ELF-1 (cell line): ENCODE measurements around the gene LGSN.
"Not testable (repeated sequence)": the region's sequence is repeated elsewhere in the genome, so short reads cannot be mapped to it uniquely, and the experiment has no call there.

Source experiments
- DNase-seq: peaks from one replicate; pipeline ENCODE4 v3.0.0-alpha.2; 2016; ENCODE audit warnings: low read depth, low spot score

Gene LGSN

GRCh38 chr6:63306420-63306819 lies 13.4 kb downstream of the LGSN start:
- DNase-seq, result no peak

GRCh38 chr6:63305277-63305676 lies 14.5 kb downstream of the LGSN start:
- DNase-seq, result no peak

GRCh38 chr6:63303476-63303875 lies 16.3 kb downstream of the LGSN start:
- DNase-seq, result no peak

- no peak for DNase-seq
These were observed 20.1 kb downstream of the LGSN start for GRCh38 chr6:63299667-63300066.

GRCh38 chr6:63295553-63296194 lies 24.1 kb downstream of the LGSN start:
- no peak for DNase-seq

GRCh38 chr6:63290492-63291058 lies 29.2 kb downstream of the LGSN start:
- DNase-seq, result no peak

- no peak for DNase-seq
These were observed 30.4 kb downstream of the LGSN start for GRCh38 chr6:63289269-63289872.

- DNase-seq, result no peak
These were observed 39.1 kb downstream of the LGSN start for GRCh38 chr6:63280639-63281180.

- DNase-seq, result no peak
These were observed 40.9 kb downstream of the LGSN start for GRCh38 chr6:63278916-63279315.

GRCh38 chr6:63275953-63276352 lies 43.8 kb downstream of the LGSN start:
- no peak for DNase-seq

- DNase-seq, result not testable (repeated sequence)
These were observed 44.9 kb downstream of the LGSN start for GRCh38 chr6:63274795-63275430.

- DNase-seq, result no peak
These were observed 47.4 kb downstream of the LGSN start for GRCh38 chr6:63272397-63272796.

- no peak for DNase-seq
These were observed 50.3 kb downstream of the LGSN start for GRCh38 chr6:63269470-63269869.

- no peak for DNase-seq
These were observed 51.2 kb downstream of the LGSN start for GRCh38 chr6:63268574-63268973.

GRCh38 chr6:63267828-63268227 lies 52.0 kb downstream of the LGSN start:
- DNase-seq, result no peak

- peak; percentile 53 for DNase-seq
These were observed 52.7 kb downstream of the LGSN start for GRCh38 chr6:63267046-63267445.

GRCh38 chr6:63263444-63263843 lies 56.3 kb downstream of the LGSN start:
- DNase-seq, result peak; percentile 32

- no peak for DNase-seq
These were observed 58.0 kb downstream of the LGSN start for GRCh38 chr6:63261820-63262219.

GRCh38 chr6:63259153-63259552 lies 60.6 kb downstream of the LGSN start:
- DNase-seq, result no peak

- no peak for DNase-seq
These were observed 69.8 kb downstream of the LGSN start for GRCh38 chr6:63249875-63250482.

GRCh38 chr6:63246581-63246980 lies 73.2 kb downstream of the LGSN start:
- DNase-seq, result no peak

- no peak for DNase-seq
These were observed 73.9 kb downstream of the LGSN start for GRCh38 chr6:63245909-63246308.
